ENCODE data around the gene TTYH1. TPM values are rescaled to one million over a fixed set of nuclear protein-coding genes. Genes with fewer than 3 reads are reported as not detected.

Gene TTYH1
- total and polyA plus RNA-seq, 2 of the 8 experiments (the other 6 are each of a cell fraction or from before 2014, with no cell fraction given) = 26.7 to 46.5 TPM

DNA sequence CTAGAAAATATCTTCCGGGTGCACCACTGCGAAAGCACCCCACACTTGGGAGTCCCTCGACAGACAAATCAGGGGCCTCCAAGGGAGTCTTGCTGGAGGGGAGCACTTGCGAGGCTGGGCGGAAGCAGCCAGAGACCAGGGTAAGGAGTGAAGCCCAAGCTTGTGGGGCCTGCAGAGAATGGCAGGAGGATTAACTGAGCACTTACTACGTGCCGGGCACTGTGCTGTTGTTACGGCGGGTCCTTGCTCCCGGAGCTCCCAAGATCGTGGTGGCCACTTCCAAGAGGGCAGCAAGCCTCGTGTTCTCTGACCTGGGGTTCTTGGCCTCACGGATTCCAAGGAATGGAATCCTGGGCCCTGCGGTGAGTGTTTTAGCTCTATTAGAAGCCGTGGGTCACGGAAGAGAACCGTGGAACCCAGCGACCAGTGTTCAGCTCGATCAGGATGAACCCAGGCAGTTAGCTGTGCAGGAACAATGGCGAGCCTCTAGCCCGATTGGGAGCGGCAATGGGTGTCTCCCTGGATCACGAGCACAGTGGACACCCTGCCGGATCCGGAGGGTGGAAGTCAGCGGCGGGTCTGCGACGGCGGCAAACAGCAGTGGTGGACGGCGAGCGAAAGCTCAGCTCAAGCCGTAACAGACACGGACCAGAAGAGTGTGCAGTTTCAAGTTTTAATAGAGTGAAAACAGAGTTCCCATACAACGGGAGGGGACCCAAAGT lies 9.6 kb downstream of the TTYH1 start (continued):
- TF ChIP-seq SAP30 (IDR thresholded peaks at IDR 0.05; ENCODE audit: insufficient read depth, insufficient replicate concordance, low read length) (no peak), TCF12 (IDR thresholded peaks at IDR 0.05; ENCODE audit: low read depth, low read length) (no peak), EZH2 (IDR thresholded peaks at IDR 0.05; ENCODE audit: low read depth, low read length, severe bottlenecking) (no peak)

Data from H1 (cell line).